BLaER1 treated with 17β-estradiol and CSF1 and Interleukin-3, amounts not matched to agents 10 nM and 100 nM (cell line): Measurements from ENCODE around the gene DIP2C.
A peak's percentile ranks its signal among the peaks of the same experiment; 100 is the strongest.
"Not testable (repeated sequence)": the region's sequence is repeated elsewhere in the genome, so short reads cannot be mapped to it uniquely, and the experiment has no call there.

Experiments used
- H3K27ac ChIP-seq, 11 experiments: shearing (Covaris generic); formaldehyde crosslinking; 2 replicates each; pipeline ENCODE4 v1.8.1; 2022
- H3K27me3 ChIP-seq, 11 experiments: shearing (Covaris generic); formaldehyde crosslinking; 2 replicates each; pipeline ENCODE4 v1.8.1; 2022
- H3K36me3 ChIP-seq, 11 experiments: shearing (Covaris generic); formaldehyde crosslinking; 2 replicates each; pipeline ENCODE4 v1.8.1; 2022
- H3K4me1 ChIP-seq, 10 experiments: shearing (Covaris generic); formaldehyde crosslinking; 2 replicates each; pipeline ENCODE4 v1.8.1; 2022
- H3K4me2 ChIP-seq, 11 experiments: shearing (Covaris generic); formaldehyde crosslinking; 2 replicates each; pipeline ENCODE4 v1.8.1; 2022
- H3K4me3 ChIP-seq, 10 experiments: shearing (Covaris generic); formaldehyde crosslinking; 2 replicates each; pipeline ENCODE4 v1.8.1; 2022
- H3K9ac ChIP-seq, 11 experiments: shearing (Covaris generic); formaldehyde crosslinking; 2 replicates each; pipeline ENCODE4 v1.8.1; 2022
- H3K9me3 ChIP-seq, 11 experiments: shearing (Covaris generic); formaldehyde crosslinking; replicated peaks in 1 of 11; 2 replicates each; pipeline ENCODE4 v1.8.1; 2022
- H4K20me1 ChIP-seq, 11 experiments: shearing (Covaris generic); formaldehyde crosslinking; 2 replicates each; pipeline ENCODE4 v1.8.1; 2022
- Cebpa-rat ChIP-seq, 11 experiments: shearing (Covaris generic); IDR thresholded peaks; 2 replicates each; pipeline ENCODE4 v1.8.1; 2022

Gene DIP2C

DNA sequence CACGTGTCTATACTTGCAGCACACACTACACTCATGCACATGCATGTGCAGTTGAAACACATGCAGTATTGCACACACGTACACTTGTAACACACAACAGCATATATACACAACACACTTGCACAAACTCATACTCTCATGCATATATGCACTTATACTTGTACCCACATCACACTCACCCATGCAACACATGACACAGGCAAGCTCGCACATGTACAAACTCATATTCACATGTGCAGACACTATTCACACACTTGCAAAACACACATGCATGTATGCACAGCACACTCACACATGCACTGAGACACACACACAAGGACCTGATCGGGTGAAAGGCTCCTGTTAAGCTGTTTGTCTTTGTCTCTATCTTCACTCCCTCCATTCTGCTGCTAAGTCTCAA lies 384.4 kb downstream of the DIP2C start:
- H3K27me3 ChIP-seq = no peaks in the 10 kb centered on the region
- H3K27ac ChIP-seq = peak overlapping the region in 3 of 11 experiments; percentile 46 to 56 (median 53); a peak in 4 of 22 replicates
- H3K9ac ChIP-seq = no peak overlapping the region
- H4K20me1 ChIP-seq = no peaks in the 10 kb centered on the region
- H3K4me3 ChIP-seq = no peak overlapping the region
- H3K4me2 ChIP-seq = peak overlapping the region in 8 of 11 experiments; percentile 78 to 90 (median 86); a peak in 11 of 22 replicates
- peaks cover 35 to 56% (median 50%) of the 10 kb centered on the region in 10 experiments for H3K4me1 ChIP-seq
- peaks cover 0 to 31% (median 8%) of the 10 kb centered on the region in 11 experiments; a peak in 10 of 22 replicates for H3K36me3 ChIP-seq
- peaks cover 0 to 15% (median 10%) of the 10 kb centered on the region in 11 experiments; a peak in 9 of 22 replicates for H3K9me3 ChIP-seq
- TF ChIP-seq Cebpa-rat (IDR thresholded peaks at IDR 0.05) = no peak

DNA sequence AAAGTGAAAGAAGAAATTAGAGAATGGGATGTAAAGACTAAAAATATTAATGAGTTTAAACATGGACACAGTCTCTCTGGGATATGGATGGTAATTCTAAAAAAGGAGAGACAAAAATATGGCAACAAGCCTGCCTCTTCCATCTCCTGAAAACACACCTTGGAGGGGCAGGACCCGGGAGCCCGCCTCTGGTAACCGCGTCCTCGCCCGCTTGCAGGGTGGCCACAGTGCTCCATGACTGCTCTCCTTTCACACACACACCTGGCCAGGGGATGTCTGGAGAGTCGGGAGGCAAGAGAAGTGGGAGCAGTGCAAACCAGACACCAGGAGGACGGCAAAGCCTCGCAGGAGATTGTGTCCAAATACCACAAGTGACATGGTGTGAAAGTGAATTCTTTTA lies 387.9 kb downstream of the DIP2C start:
- Histone ChIP-seq H3K4me3 (no peak overlapping the region), H4K20me1 (no peaks in the 10 kb centered on the region), H3K9me3 (peaks cover 0 to 15% (median 10%) of the 10 kb centered on the region in 11 experiments; a peak in 9 of 22 replicates), H3K9ac (no peak overlapping the region), H3K4me2 (no peak overlapping the region), H3K36me3 (peaks cover 0 to 40% (median 8%) of the 10 kb centered on the region in 11 experiments; a peak in 11 of 22 replicates), H3K4me1 (peaks cover 10 to 34% (median 26%) of the 10 kb centered on the region in 10 experiments), H3K27me3 (no peaks in the 10 kb centered on the region), H3K27ac (no peak overlapping the region)
- no peak for TF ChIP-seq Cebpa-rat (IDR thresholded peaks at IDR 0.05)

DNA sequence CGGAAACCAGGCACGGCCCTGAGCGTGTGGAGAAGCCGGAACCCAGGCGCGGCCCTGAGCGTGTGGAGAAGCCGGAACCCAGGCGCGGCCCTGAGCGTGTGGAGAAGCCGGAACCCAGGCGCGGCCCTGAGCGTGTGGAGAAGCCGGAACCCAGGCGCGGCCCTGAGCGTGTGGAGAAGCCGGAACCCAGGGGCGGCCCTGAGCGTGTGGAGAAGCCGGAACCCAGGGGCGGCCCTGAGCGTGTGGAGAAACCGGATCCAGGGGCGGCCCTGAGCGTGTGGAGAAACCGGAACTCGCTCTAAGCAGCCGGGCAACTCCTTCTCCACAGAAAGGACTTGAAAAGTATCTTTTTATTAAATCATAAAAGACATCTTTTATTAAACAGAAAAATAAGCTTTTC lies 388.9 kb downstream of the DIP2C start:
- H3K27ac ChIP-seq, H3K9ac ChIP-seq, H4K20me1 ChIP-seq, H3K27me3 ChIP-seq, H3K4me3 ChIP-seq: not testable (repeated sequence)
- peaks cover under 1 to 24% (median 16%) of the 10 kb centered on the region in 10 experiments; a peak in 19 of 20 replicates for H3K4me1 ChIP-seq
- peak overlapping the region in 3 of 11 experiments; percentile 12 to 40 (median 40); a peak in 4 of 22 replicates for H3K4me2 ChIP-seq
- peaks cover 0 to 19% (median 10%) of the 10 kb centered on the region in 11 experiments; a peak in 9 of 22 replicates for H3K9me3 ChIP-seq
- peaks cover 0 to 40% (median 8%) of the 10 kb centered on the region in 11 experiments; a peak in 11 of 22 replicates for H3K36me3 ChIP-seq

GRCh38 chr10:299969-300368 lies 389.5 kb downstream of the DIP2C start:
- H3K36me3 ChIP-seq = peaks cover 0 to 40% (median 8%) of the 10 kb centered on the region in 11 experiments; a peak in 11 of 22 replicates
- H3K4me2 ChIP-seq = peak overlapping the region in 8 of 11 experiments; percentile 4 to 51 (median 30); a peak in 12 of 22 replicates
- H4K20me1 ChIP-seq = no peaks in the 10 kb centered on the region
- H3K27me3 ChIP-seq = no peaks in the 10 kb centered on the region
- H3K9me3 ChIP-seq = peaks cover 0 to 19% (median 10%) of the 10 kb centered on the region in 11 experiments; a peak in 9 of 22 replicates
- no peak for TF ChIP-seq Cebpa-rat (IDR thresholded peaks at IDR 0.05)
- H3K4me3 ChIP-seq = no peak overlapping the region
- peaks cover 0 to 18% (median 10%) of the 10 kb centered on the region in 10 experiments; a peak in 12 of 20 replicates for H3K4me1 ChIP-seq
- no peak overlapping the region for H3K27ac ChIP-seq
- H3K9ac ChIP-seq = no peak overlapping the region

GRCh38 chr10:299512-299911 lies 390.0 kb downstream of the DIP2C start:
- peaks cover 0 to 40% (median 8%) of the 10 kb centered on the region in 11 experiments; a peak in 11 of 22 replicates for H3K36me3 ChIP-seq
- peak overlapping the region in 8 of 11 experiments; percentile 4 to 51 (median 30); a peak in 12 of 22 replicates for H3K4me2 ChIP-seq
- no peak for TF ChIP-seq Cebpa-rat (IDR thresholded peaks at IDR 0.05)
- H3K9ac ChIP-seq = no peak overlapping the region
- H3K27me3 ChIP-seq = no peaks in the 10 kb centered on the region
- peaks cover 0 to 19% (median 10%) of the 10 kb centered on the region in 11 experiments; a peak in 9 of 22 replicates for H3K9me3 ChIP-seq
- H4K20me1 ChIP-seq = no peaks in the 10 kb centered on the region
- no peak overlapping the region for H3K27ac ChIP-seq
- H3K4me1 ChIP-seq = peaks cover 0 to 20% (median 10%) of the 10 kb centered on the region in 10 experiments; a peak in 11 of 20 replicates
- no peak overlapping the region for H3K4me3 ChIP-seq

- no peak overlapping the region for H3K4me2 ChIP-seq
Observed at GRCh38 chr10:298033-298432, 391.4 kb downstream of the DIP2C start.

DNA sequence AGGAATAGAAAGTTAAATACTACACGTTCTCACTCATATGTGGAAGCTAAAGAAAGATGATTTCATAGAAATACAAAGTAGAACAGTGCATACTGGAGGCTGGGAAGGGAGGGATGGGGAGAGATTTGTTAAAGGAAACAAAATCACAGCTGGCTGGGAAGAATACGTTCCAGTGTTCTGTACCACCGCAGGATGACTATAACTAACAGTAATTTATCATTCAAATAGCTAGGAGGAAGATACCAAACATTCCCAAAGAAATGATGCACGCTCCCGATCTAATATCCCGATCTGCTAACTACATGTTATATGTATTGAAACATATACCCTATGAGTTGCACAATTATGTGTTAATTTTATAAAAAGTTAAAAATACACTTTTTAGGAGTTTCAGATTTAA lies 391.9 kb downstream of the DIP2C start:
- Histone ChIP-seq H3K4me1 (peaks cover 0 to 39% (median 29%) of the 10 kb centered on the region in 10 experiments; a peak in 17 of 20 replicates), H3K36me3 (peaks cover 0 to 35% (median 8%) of the 10 kb centered on the region in 11 experiments; a peak in 11 of 22 replicates), H3K27ac (no peak overlapping the region), H4K20me1 (no peaks in the 10 kb centered on the region), H3K4me3 (no peak overlapping the region), H3K27me3 (no peaks in the 10 kb centered on the region), H3K9me3 (peaks cover 0 to 19% (median 10%) of the 10 kb centered on the region in 11 experiments; a peak in 9 of 22 replicates), H3K4me2 (no peak overlapping the region), H3K9ac (no peak overlapping the region)
- no peak for TF ChIP-seq Cebpa-rat (IDR thresholded peaks at IDR 0.05)

More at GRCh38 chr10:298033-298432, 391.4 kb downstream of the DIP2C start:
- no peak for TF ChIP-seq Cebpa-rat (IDR thresholded peaks at IDR 0.05)
- Histone ChIP-seq H3K9ac (no peak overlapping the region), H3K9me3 (peaks cover 0 to 19% (median 10%) of the 10 kb centered on the region in 11 experiments; a peak in 9 of 22 replicates), H3K27ac (no peak overlapping the region), H3K36me3 (peaks cover 0 to 39% (median 8%) of the 10 kb centered on the region in 11 experiments; a peak in 11 of 22 replicates), H3K27me3 (no peaks in the 10 kb centered on the region), H3K4me1 (peaks cover 0 to 35% (median 25%) of the 10 kb centered on the region in 10 experiments; a peak in 17 of 20 replicates), H3K4me3 (no peak overlapping the region), H4K20me1 (no peaks in the 10 kb centered on the region)

DNA sequence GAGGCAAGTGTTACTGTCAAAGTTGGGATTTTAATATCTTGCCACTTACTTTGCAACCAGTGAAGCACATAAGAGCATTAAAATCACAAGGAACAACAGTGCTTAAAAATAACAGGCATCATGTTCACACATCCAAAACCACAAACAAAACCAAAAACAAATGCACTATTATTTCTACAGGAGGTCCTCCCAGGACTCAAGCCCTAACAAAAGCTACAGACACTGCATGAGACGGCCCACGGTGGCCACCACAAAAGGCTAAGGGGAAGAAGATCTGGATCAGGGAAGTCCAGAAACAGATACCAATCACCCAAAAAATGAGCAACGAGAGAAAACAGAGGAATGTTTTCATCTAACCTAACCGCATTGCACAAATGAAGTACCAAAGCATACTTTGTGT lies 395.8 kb downstream of the DIP2C start:
- H3K9me3 ChIP-seq = peaks cover 0 to 4% (median 0%) of the 10 kb centered on the region in 11 experiments; a peak in 1 of 22 replicates
- no peaks in the 10 kb centered on the region for H3K27me3 ChIP-seq
- no peak for TF ChIP-seq Cebpa-rat (IDR thresholded peaks at IDR 0.05)
- H3K4me2 ChIP-seq = peak overlapping the region in 9 of 11 experiments; percentile 26 to 83 (median 49); a peak in 16 of 22 replicates
- no peak overlapping the region for H3K4me3 ChIP-seq
- no peaks in the 10 kb centered on the region for H4K20me1 ChIP-seq
- peaks cover 0 to 26% (median 20%) of the 10 kb centered on the region in 10 experiments; a peak in 17 of 20 replicates for H3K4me1 ChIP-seq
- peaks cover 0 to 45% (median 23%) of the 10 kb centered on the region in 11 experiments; a peak in 12 of 22 replicates for H3K36me3 ChIP-seq
- H3K27ac ChIP-seq = no peak overlapping the region
- H3K9ac ChIP-seq = peak overlapping the region in 1 of 11 experiments; percentile 31; a peak in 1 of 22 replicates

GRCh38 chr10:290026-290725 lies 399.3 kb downstream of the DIP2C start:
- Histone ChIP-seq H3K4me3 (no peak overlapping the region), H3K9ac (no peak overlapping the region), H4K20me1 (no peaks in the 10 kb centered on the region), H3K27ac (no peak overlapping the region), H3K4me1 (peaks cover 0 to 26% (median 20%) of the 10 kb centered on the region in 10 experiments; a peak in 17 of 20 replicates), H3K4me2 (no peak overlapping the region), H3K36me3 (peaks cover 0 to 66% (median 32%) of the 10 kb centered on the region in 11 experiments; a peak in 12 of 22 replicates), H3K9me3 (no peaks in the 10 kb centered on the region), H3K27me3 (no peaks in the 10 kb centered on the region)
- no peak for TF ChIP-seq Cebpa-rat (IDR thresholded peaks at IDR 0.05)
